Measurements from ENCODE around the gene UMODL1. TPM values are rescaled to one million over a fixed set of nuclear protein-coding genes. Genes with fewer than 3 reads are reported as not detected.

Gene UMODL1
- total RNA-seq, 1 experiment from 2014 or later, result not detected

DNA sequence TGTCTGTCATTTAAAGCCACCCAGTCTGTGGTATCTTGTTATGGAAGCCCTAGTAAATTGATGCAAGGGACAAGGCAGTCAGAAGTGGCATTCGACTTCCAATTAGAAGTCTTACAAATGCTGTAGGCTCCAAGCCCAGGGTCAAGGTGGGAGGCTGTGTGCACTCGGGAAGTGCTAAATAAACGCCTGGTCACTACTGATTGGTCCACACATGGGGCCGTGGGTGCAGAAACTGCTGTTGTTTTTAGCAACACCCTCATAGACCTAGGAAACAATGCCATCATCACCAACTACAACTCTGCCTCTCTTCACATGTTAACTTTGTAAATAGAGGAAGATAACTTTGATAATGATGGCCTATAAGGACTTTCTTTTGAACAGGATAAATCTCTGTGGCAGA is 40.8 kb upstream of the UMODL1 start:
- Histone ChIP-seq H4K5ac (ENCODE audit: insufficient read length, low read depth, low read length) (no peak overlapping the region), H3K27ac (ENCODE audit: insufficient read length, low read depth, low read length) (no peak overlapping the region), H3K9me3 (ENCODE audit: control insufficient read depth, low read depth, low read length) (no peaks in the 10 kb centered on the region), H3K4ac (ENCODE audit: low read depth, low read length) (no peak overlapping the region), H3K79me1 (ENCODE audit: insufficient read depth, low read depth, low read length, poor library complexity, severe bottlenecking) (no peaks in the 10 kb centered on the region), H3K27me3 (ENCODE audit: insufficient read depth, low read length) (no peaks in the 10 kb centered on the region), H2AK5ac (ENCODE audit: insufficient read length, low read length) (no peak overlapping the region), H3K18ac (ENCODE audit: insufficient read length, low read depth, low read length) (no peak overlapping the region), H2BK120ac (ENCODE audit: low read depth, low read length, poor library complexity, severe bottlenecking) (no peak overlapping the region), H3K4me2 (ENCODE audit: insufficient read depth, insufficient read length, low read length) (no peak overlapping the region), H4K91ac (ENCODE audit: insufficient read length, low read depth, low read length) (no peak overlapping the region), H2BK5ac (ENCODE audit: insufficient read length, low read length) (no peak overlapping the region), H2AFZ (ENCODE audit: low read length) (no peak overlapping the region), H3K23ac (ENCODE audit: insufficient read length, low read depth, low read length) (no peak overlapping the region), H2BK20ac (ENCODE audit: low read depth, low read length, poor library complexity, severe bottlenecking) (no peak overlapping the region), H3K14ac (ENCODE audit: insufficient read depth, low read length) (no peak overlapping the region), H3K56ac (ENCODE audit: insufficient read length, low read depth, low read length) (no peak overlapping the region), H4K8ac (replicated peaks; ENCODE audit: insufficient read length, low read depth, low read length) (no peak overlapping the region), H3K23me2 (ENCODE audit: insufficient read length, low read depth, low read length, poor library complexity, severe bottlenecking) (peaks cover 6% of the 10 kb centered on the region), H2BK12ac (ENCODE audit: insufficient read length, low read depth, low read length) (no peak overlapping the region), H3K4me1 (ENCODE audit: insufficient read depth, low read length) (no peaks in the 10 kb centered on the region), H3K9ac (ENCODE audit: extremely low read depth, insufficient read length, low read length) (no peak overlapping the region), H3K79me2 (ENCODE audit: insufficient read depth, low read length) (no peaks in the 10 kb centered on the region), H3T11ph (ENCODE audit: low read length) (no peak overlapping the region), H4K20me1 (ENCODE audit: control insufficient read depth, insufficient read depth, insufficient read length) (no peaks in the 10 kb centered on the region), H2BK15ac (ENCODE audit: low read depth, low read length) (no peak overlapping the region)
- no peak overlapping the region for H3K4me3 Mint-ChIP-seq
- peaks cover 13 to 17% of the 10 kb centered on the region in 2 experiments for H3K4me1 Mint-ChIP-seq
- no CpG with 5 or more reads among the region's 4 CpGs for WGBS (ENCODE audit: extremely low coverage, insufficient read length, low lambda C conversion rate)
- peaks cover 24% of the 10 kb centered on the region for H3K27me3 Mint-ChIP-seq (ENCODE audit: low read depth)
- H3K36me3 Mint-ChIP-seq (ENCODE audit: insufficient read depth in 1 of 3, low read depth in 3 of 3), result no peaks in the 10 kb centered on the region
- H3K27ac Mint-ChIP-seq, result no peak overlapping the region
- DNase-seq, result no peak
- peaks cover 0 to 3% of the 10 kb centered on the region in 2 experiments; a peak in 1 of 5 replicates for H3K9me3 Mint-ChIP-seq
- TF ChIP-seq, protein P1, sequence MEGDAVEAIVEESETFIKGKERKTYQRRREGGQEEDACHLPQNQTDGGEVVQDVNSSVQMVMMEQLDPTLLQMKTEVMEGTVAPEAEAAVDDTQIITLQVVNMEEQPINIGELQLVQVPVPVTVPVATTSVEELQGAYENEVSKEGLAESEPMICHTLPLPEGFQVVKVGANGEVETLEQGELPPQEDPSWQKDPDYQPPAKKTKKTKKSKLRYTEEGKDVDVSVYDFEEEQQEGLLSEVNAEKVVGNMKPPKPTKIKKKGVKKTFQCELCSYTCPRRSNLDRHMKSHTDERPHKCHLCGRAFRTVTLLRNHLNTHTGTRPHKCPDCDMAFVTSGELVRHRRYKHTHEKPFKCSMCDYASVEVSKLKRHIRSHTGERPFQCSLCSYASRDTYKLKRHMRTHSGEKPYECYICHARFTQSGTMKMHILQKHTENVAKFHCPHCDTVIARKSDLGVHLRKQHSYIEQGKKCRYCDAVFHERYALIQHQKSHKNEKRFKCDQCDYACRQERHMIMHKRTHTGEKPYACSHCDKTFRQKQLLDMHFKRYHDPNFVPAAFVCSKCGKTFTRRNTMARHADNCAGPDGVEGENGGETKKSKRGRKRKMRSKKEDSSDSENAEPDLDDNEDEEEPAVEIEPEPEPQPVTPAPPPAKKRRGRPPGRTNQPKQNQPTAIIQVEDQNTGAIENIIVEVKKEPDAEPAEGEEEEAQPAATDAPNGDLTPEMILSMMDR (conservative IDR thresholded peaks at IDR 0.05), result no peak
